ENCODE data around the gene STK32A. TPM values are rescaled to one million over a fixed set of nuclear protein-coding genes. Genes with fewer than 3 reads are reported as not detected.

Gene STK32A
- total RNA-seq, 2 donors from 2014 or later: 9.8 to 21.8 TPM

GRCh38 chr5:147344861-147345260, 110.0 kb downstream of the STK32A start:
- TF ChIP-seq CTCF (conservative IDR thresholded peaks at IDR 0.05): no peak
- 29% methylated on average over 1 of the region's 1 CpG; no CpG with 5 or more reads in 1 of the 2 experiments for WGBS, 2 experiments (ENCODE audit: insufficient coverage in 1 of 2, insufficient read length in 1 of 2)
- no peak for DNase-seq
- H3K27me3 ChIP-seq (ENCODE audit: control insufficient read depth, insufficient read depth, low read length, poor library complexity, severe bottlenecking): no peaks in the 10 kb centered on the region
- no peak overlapping the region for H3K27ac Mint-ChIP-seq
- no peaks in the 10 kb centered on the region for H3K9me3 Mint-ChIP-seq
- no peaks in the 10 kb centered on the region for H3K27me3 Mint-ChIP-seq (ENCODE audit: insufficient read depth)
- H3K27ac ChIP-seq (ENCODE audit: low read depth, low read length): no peak overlapping the region
- H3K36me3 ChIP-seq (ENCODE audit: control insufficient read depth, insufficient read depth, low read length): no peaks in the 10 kb centered on the region
- H3K9ac ChIP-seq (ENCODE audit: extremely low read depth, low read length, poor library complexity, severe bottlenecking): no peak overlapping the region
- H3K4me1 Mint-ChIP-seq: no peaks in the 10 kb centered on the region
- H3K4me3 Mint-ChIP-seq: no peak overlapping the region
- no peaks in the 10 kb centered on the region for H3K36me3 Mint-ChIP-seq (ENCODE audit: low read depth)
- no peak overlapping the region for H3K4me3 ChIP-seq (ENCODE audit: low read length)
- H3K9me3 ChIP-seq (ENCODE audit: control insufficient read depth, low read length): no peaks in the 10 kb centered on the region
- H3K4me1 ChIP-seq (ENCODE audit: control insufficient read depth, insufficient read depth, low read length): no peaks in the 10 kb centered on the region

GRCh38 chr5:147346006-147346561, 111.3 kb downstream of the STK32A start:
- Histone ChIP-seq H3K27me3 (ENCODE audit: control insufficient read depth, insufficient read depth, low read length, poor library complexity, severe bottlenecking) (no peaks in the 10 kb centered on the region), H3K9ac (ENCODE audit: extremely low read depth, low read length, poor library complexity, severe bottlenecking) (no peak overlapping the region), H3K36me3 (ENCODE audit: control insufficient read depth, insufficient read depth, low read length) (no peaks in the 10 kb centered on the region), H3K4me1 (ENCODE audit: control insufficient read depth, insufficient read depth, low read length) (no peaks in the 10 kb centered on the region), H3K9me3 (ENCODE audit: control insufficient read depth, low read length) (no peaks in the 10 kb centered on the region), H3K27ac (ENCODE audit: low read depth, low read length) (no peak overlapping the region), H3K4me3 (ENCODE audit: low read length) (no peak overlapping the region)
- Mint-ChIP-seq H3K27ac (no peak overlapping the region), H3K36me3 (ENCODE audit: low read depth) (no peaks in the 10 kb centered on the region), H3K4me3 (no peak overlapping the region), H3K9me3 (no peaks in the 10 kb centered on the region), H3K27me3 (ENCODE audit: insufficient read depth) (no peaks in the 10 kb centered on the region), H3K4me1 (no peaks in the 10 kb centered on the region)
- no peak for DNase-seq
- 87 to 89% methylated on average over 3 to 5 of the region's 5 CpGs for WGBS, 2 experiments (ENCODE audit: insufficient coverage in 1 of 2, insufficient read length in 1 of 2)
- TF ChIP-seq CTCF (conservative IDR thresholded peaks at IDR 0.05): peak; percentile 59

GRCh38 chr5:147348046-147348445, 113.2 kb downstream of the STK32A start:
- Mint-ChIP-seq H3K4me3 (no peak overlapping the region), H3K9me3 (no peaks in the 10 kb centered on the region), H3K27ac (no peak overlapping the region), H3K4me1 (peaks cover 7% of the 10 kb centered on the region), H3K27me3 (ENCODE audit: insufficient read depth) (no peaks in the 10 kb centered on the region), H3K36me3 (ENCODE audit: low read depth) (peaks cover 2% of the 10 kb centered on the region)
- Histone ChIP-seq H3K9me3 (ENCODE audit: control insufficient read depth, low read length) (no peaks in the 10 kb centered on the region), H3K4me1 (ENCODE audit: control insufficient read depth, insufficient read depth, low read length) (no peaks in the 10 kb centered on the region), H3K9ac (ENCODE audit: extremely low read depth, low read length, poor library complexity, severe bottlenecking) (no peak overlapping the region), H3K27ac (ENCODE audit: low read depth, low read length) (no peak overlapping the region), H3K36me3 (ENCODE audit: control insufficient read depth, insufficient read depth, low read length) (no peaks in the 10 kb centered on the region), H3K27me3 (ENCODE audit: control insufficient read depth, insufficient read depth, low read length, poor library complexity, severe bottlenecking) (no peaks in the 10 kb centered on the region), H3K4me3 (ENCODE audit: low read length) (no peak overlapping the region)
- WGBS, 2 experiments (ENCODE audit: insufficient coverage in 1 of 2, insufficient read length in 1 of 2): 92 to 100% methylated on average over 1 to 2 of the region's 2 CpGs
- DNase-seq: no peak
- TF ChIP-seq CTCF (conservative IDR thresholded peaks at IDR 0.05): no peak

Measured in endodermal cell (in vitro differentiated cells).